ENCODE measurements around the gene ZHX3.

ZHX3 gene

DNA sequence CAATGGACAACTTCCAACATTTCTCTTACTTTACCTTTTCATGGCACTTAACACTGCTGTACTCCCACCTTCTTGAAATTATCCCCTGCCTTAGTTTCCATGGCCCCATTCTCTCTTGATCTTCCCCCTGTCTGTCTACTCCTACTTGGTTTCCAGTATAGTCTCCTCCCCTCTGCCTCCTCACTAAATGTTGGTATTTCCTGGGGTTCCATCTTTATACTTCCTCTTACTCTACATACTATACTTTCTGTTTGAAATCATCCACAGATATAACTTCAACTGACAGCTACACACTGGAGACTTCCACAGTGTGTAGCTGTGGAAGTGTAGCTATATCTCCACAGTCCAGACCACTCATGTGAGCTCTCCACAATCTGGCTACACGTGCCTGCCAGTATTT lies 13.5 kb downstream of the ZHX3 start:
- H3K79me2 ChIP-seq (ENCODE audit: insufficient read depth, low read depth) = no peaks in the 10 kb centered on the region
- H3K27ac ChIP-seq = no peak overlapping the region
- no peaks in the 10 kb centered on the region for H3K36me3 ChIP-seq (ENCODE audit: insufficient read depth)
- H3K4me2 ChIP-seq = no peak overlapping the region
- no peaks in the 10 kb centered on the region for H3K27me3 ChIP-seq (ENCODE audit: insufficient read depth, low read depth)
- no peaks in the 10 kb centered on the region for H3K4me1 ChIP-seq (ENCODE audit: low read depth, poor library complexity, severe bottlenecking)
- TF ChIP-seq, protein P1, sequence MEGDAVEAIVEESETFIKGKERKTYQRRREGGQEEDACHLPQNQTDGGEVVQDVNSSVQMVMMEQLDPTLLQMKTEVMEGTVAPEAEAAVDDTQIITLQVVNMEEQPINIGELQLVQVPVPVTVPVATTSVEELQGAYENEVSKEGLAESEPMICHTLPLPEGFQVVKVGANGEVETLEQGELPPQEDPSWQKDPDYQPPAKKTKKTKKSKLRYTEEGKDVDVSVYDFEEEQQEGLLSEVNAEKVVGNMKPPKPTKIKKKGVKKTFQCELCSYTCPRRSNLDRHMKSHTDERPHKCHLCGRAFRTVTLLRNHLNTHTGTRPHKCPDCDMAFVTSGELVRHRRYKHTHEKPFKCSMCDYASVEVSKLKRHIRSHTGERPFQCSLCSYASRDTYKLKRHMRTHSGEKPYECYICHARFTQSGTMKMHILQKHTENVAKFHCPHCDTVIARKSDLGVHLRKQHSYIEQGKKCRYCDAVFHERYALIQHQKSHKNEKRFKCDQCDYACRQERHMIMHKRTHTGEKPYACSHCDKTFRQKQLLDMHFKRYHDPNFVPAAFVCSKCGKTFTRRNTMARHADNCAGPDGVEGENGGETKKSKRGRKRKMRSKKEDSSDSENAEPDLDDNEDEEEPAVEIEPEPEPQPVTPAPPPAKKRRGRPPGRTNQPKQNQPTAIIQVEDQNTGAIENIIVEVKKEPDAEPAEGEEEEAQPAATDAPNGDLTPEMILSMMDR (conservative IDR thresholded peaks at IDR 0.05; ENCODE audit: low read depth, low read length) = no peak
- H4K20me1 ChIP-seq (ENCODE audit: insufficient read depth) = no peaks in the 10 kb centered on the region
- H2AFZ ChIP-seq (ENCODE audit: low read depth) = no peak overlapping the region
- H3K9ac ChIP-seq = no peak overlapping the region
- H3K4me3 ChIP-seq (IDR thresholded peaks at IDR 0.05; ENCODE audit: insufficient read depth, low read depth, low read length) = no peak overlapping the region

DNA sequence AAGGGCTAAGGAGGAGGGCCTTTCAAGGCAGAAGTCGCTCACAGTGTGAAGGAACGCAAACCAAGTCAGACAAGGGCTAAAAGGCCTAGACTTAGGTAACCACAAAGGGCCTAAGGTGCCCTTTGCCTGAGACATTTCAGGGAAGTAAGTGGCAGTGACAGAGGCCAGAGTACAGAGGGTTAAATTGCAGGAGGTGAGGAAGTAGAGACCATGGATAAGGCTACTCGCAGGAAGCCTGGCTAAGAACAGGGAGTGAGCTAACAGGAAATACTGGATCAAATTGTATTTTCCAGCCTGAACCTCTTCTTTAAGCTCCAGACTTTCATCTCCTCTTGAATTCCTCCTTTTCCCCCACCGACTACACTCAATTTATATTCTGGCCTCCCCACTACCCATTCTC lies 16.6 kb downstream of the ZHX3 start:
- Histone ChIP-seq H2AFZ (ENCODE audit: low read depth) (no peak overlapping the region), H4K20me1 (ENCODE audit: insufficient read depth) (no peaks in the 10 kb centered on the region), H3K36me3 (ENCODE audit: insufficient read depth) (no peaks in the 10 kb centered on the region), H3K27me3 (ENCODE audit: insufficient read depth, low read depth) (no peaks in the 10 kb centered on the region), H3K4me2 (no peak overlapping the region), H3K79me2 (ENCODE audit: insufficient read depth, low read depth) (no peaks in the 10 kb centered on the region), H3K27ac (no peak overlapping the region), H3K4me3 (IDR thresholded peaks at IDR 0.05; ENCODE audit: insufficient read depth, low read depth, low read length) (no peak overlapping the region), H3K9ac (no peak overlapping the region), H3K4me1 (ENCODE audit: low read depth, poor library complexity, severe bottlenecking) (no peaks in the 10 kb centered on the region)
- TF ChIP-seq, protein P1 (conservative IDR thresholded peaks at IDR 0.05; ENCODE audit: low read depth, low read length) = no peak

DNA sequence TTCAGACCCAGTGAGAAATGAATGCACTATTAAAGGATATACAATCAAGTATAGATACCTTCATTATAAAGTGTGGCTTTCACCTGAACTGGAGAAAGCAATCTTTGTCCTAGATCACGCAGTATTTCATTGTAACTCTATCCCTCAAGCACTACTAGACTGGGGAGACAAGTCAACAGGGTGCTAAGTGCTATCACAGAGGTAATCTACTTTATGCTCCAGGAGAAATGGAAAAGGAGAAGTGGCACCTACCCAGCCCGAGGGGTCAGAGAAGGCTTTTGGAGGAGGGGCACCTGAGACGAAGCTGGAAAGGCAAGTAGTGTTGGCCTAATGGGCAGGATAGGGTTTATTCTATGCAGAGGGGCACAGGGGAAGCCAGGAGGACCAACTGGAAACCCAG lies 17.1 kb downstream of the ZHX3 start:
- Histone ChIP-seq H3K79me2 (ENCODE audit: insufficient read depth, low read depth) (no peaks in the 10 kb centered on the region), H3K27ac (no peak overlapping the region), H4K20me1 (ENCODE audit: insufficient read depth) (no peaks in the 10 kb centered on the region), H3K4me3 (IDR thresholded peaks at IDR 0.05; ENCODE audit: insufficient read depth, low read depth, low read length) (no peak overlapping the region), H3K36me3 (ENCODE audit: insufficient read depth) (no peaks in the 10 kb centered on the region), H3K27me3 (ENCODE audit: insufficient read depth, low read depth) (no peaks in the 10 kb centered on the region), H3K9ac (no peak overlapping the region), H2AFZ (ENCODE audit: low read depth) (no peak overlapping the region), H3K4me2 (no peak overlapping the region), H3K4me1 (ENCODE audit: low read depth, poor library complexity, severe bottlenecking) (no peaks in the 10 kb centered on the region)
- TF ChIP-seq, protein P1 (conservative IDR thresholded peaks at IDR 0.05; ENCODE audit: low read depth, low read length) = no peak

DNA sequence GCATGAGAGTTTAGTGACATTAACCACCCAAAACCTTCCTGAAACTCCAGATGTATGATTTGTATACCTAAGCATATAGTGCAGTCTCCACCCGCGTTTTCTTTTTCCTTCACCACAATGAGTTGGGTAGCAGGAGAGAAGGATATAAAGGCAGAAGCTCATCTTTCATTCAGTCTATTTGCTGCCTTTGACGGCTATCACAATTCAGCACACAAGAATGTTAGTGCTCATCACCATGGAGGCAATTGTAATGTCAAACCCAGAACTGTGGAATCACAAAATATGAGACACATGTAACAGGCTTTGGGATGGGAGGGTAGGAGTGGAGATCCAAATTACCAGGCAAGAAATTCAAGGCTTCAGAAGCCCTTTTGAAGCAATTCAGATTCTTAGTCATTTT lies 17.6 kb downstream of the ZHX3 start:
- H3K27ac ChIP-seq = no peak overlapping the region
- no peaks in the 10 kb centered on the region for H3K4me1 ChIP-seq (ENCODE audit: low read depth, poor library complexity, severe bottlenecking)
- TF ChIP-seq, protein P1 (conservative IDR thresholded peaks at IDR 0.05; ENCODE audit: low read depth, low read length) = no peak
- H3K9ac ChIP-seq = no peak overlapping the region
- no peak overlapping the region for H3K4me3 ChIP-seq (IDR thresholded peaks at IDR 0.05; ENCODE audit: insufficient read depth, low read depth, low read length)
- no peaks in the 10 kb centered on the region for H3K36me3 ChIP-seq (ENCODE audit: insufficient read depth)
- no peaks in the 10 kb centered on the region for H3K79me2 ChIP-seq (ENCODE audit: insufficient read depth, low read depth)
- no peak overlapping the region for H3K4me2 ChIP-seq
- H3K27me3 ChIP-seq (ENCODE audit: insufficient read depth, low read depth) = no peaks in the 10 kb centered on the region
- H2AFZ ChIP-seq (ENCODE audit: low read depth) = no peak overlapping the region
- no peaks in the 10 kb centered on the region for H4K20me1 ChIP-seq (ENCODE audit: insufficient read depth)
